ENCODE results near the gene CREBL2. TPM values are rescaled to one million over a fixed set of nuclear protein-coding genes. Genes with fewer than 3 reads are reported as not detected.

CREBL2 gene
- total and polyA plus RNA-seq, 2 of the 13 experiments (the other 11 are each of a cell fraction or from before 2014, with no cell fraction given) = 6.9 to 8.4 TPM

DNA sequence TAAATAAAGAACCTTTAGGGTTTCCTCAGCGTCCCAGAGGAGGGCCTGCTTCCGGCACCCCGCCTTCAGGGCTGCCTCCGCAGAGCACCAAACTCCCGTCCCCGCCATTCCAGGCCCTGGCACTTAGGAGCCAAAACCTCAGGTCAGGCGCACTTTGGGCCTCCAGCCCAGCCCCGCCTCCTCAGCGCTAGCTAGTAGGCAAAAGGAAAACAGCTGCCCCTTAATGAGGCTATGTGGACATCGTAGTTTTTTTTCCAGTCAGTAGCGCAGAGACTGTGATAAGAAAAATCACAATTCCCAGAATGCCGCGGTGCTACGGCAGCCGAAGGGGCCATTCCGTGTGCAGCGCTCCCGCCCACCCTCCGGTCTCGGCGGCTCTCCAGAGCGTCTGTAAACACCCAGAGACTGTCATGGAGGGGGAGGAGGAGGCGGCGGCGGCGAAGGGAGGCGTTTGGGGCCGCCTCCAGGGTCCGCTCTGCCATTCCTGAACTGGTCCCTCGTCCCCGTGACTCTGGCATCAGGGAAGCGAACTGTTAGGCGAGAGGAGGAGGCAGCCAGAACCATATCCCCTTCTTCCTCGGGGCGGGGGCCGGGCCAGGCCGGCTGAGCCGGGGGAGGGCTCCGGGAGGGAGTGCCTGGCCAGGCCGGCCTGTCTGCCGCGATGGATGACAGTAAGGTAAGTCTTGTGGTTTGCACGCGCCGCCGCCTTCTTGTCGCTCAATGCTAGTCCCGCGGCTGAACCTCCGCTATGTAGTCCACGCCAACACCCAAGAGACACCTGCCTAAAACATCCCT is at the start of gene CREBL2 (continued):
- TF ChIP-seq TSC22D2 (CRISPR knock-in tag; IDR thresholded peaks at IDR 0.05; ENCODE audit: borderline replicate concordance) (peak; percentile 72; the same call in 1 of the 2 replicates), NR2F2 (IDR thresholded peaks at IDR 0.05; ENCODE audit: borderline replicate concordance, low read depth) (no peak), TOE1 (CRISPR knock-in tag; IDR thresholded peaks at IDR 0.05) (no peak), TMF1 (CRISPR knock-in tag; IDR thresholded peaks at IDR 0.05; ENCODE audit: low read depth) (no peak), SALL1 (CRISPR knock-in tag; IDR thresholded peaks at IDR 0.05) (peak; percentile 95), PAWR (CRISPR knock-in tag; IDR thresholded peaks at IDR 0.05; ENCODE audit: borderline replicate concordance) (no peak; the same call in 1 of the 2 replicates), CENPT (CRISPR knock-in tag; IDR thresholded peaks at IDR 0.05; ENCODE audit: low read depth) (no peak), MZF1 (CRISPR knock-in tag; IDR thresholded peaks at IDR 0.05; ENCODE audit: borderline replicate concordance) (no peak), EEA1 (CRISPR knock-in tag; IDR thresholded peaks at IDR 0.05; ENCODE audit: borderline replicate concordance) (peak; percentile 40; the same call in 1 of the 2 replicates), ZNF460 (CRISPR knock-in tag; IDR thresholded peaks at IDR 0.05; ENCODE audit: borderline replicate concordance) (peak; percentile 73; the same call in 1 of the 2 replicates), ZNF616 (CRISPR knock-in tag; IDR thresholded peaks at IDR 0.05; ENCODE audit: low read depth) (no peak), NAIF1 (CRISPR knock-in tag; IDR thresholded peaks at IDR 0.05; ENCODE audit: borderline replicate concordance) (peak; percentile 91), NFE2L2 (IDR thresholded peaks at IDR 0.05; ENCODE audit: low read length) (no peak), KMT2B (CRISPR knock-in tag; IDR thresholded peaks at IDR 0.05) (peak; percentile 99), ZNF337 (CRISPR knock-in tag; IDR thresholded peaks at IDR 0.05; ENCODE audit: borderline replicate concordance, low read depth) (no peak)
- TF ChIP-seq, protein P1, sequence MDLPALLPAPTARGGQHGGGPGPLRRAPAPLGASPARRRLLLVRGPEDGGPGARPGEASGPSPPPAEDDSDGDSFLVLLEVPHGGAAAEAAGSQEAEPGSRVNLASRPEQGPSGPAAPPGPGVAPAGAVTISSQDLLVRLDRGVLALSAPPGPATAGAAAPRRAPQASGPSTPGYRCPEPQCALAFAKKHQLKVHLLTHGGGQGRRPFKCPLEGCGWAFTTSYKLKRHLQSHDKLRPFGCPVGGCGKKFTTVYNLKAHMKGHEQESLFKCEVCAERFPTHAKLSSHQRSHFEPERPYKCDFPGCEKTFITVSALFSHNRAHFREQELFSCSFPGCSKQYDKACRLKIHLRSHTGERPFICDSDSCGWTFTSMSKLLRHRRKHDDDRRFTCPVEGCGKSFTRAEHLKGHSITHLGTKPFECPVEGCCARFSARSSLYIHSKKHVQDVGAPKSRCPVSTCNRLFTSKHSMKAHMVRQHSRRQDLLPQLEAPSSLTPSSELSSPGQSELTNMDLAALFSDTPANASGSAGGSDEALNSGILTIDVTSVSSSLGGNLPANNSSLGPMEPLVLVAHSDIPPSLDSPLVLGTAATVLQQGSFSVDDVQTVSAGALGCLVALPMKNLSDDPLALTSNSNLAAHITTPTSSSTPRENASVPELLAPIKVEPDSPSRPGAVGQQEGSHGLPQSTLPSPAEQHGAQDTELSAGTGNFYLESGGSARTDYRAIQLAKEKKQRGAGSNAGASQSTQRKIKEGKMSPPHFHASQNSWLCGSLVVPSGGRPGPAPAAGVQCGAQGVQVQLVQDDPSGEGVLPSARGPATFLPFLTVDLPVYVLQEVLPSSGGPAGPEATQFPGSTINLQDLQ (CRISPR knock-in tag; IDR thresholded peaks at IDR 0.05) = peak; percentile 93; the same call in 1 of the 2 replicates
- TF ChIP-seq, protein P2, sequence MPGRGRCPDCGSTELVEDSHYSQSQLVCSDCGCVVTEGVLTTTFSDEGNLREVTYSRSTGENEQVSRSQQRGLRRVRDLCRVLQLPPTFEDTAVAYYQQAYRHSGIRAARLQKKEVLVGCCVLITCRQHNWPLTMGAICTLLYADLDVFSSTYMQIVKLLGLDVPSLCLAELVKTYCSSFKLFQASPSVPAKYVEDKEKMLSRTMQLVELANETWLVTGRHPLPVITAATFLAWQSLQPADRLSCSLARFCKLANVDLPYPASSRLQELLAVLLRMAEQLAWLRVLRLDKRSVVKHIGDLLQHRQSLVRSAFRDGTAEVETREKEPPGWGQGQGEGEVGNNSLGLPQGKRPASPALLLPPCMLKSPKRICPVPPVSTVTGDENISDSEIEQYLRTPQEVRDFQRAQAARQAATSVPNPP (CRISPR knock-in tag; IDR thresholded peaks at IDR 0.05) = no peak
- TF ChIP-seq, protein P3, sequence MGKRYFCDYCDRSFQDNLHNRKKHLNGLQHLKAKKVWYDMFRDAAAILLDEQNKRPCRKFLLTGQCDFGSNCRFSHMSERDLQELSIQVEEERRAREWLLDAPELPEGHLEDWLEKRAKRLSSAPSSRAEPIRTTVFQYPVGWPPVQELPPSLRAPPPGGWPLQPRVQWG (CRISPR knock-in tag; IDR thresholded peaks at IDR 0.05; ENCODE audit: borderline replicate concordance, low read depth) = no peak
- TF ChIP-seq, protein P4, sequence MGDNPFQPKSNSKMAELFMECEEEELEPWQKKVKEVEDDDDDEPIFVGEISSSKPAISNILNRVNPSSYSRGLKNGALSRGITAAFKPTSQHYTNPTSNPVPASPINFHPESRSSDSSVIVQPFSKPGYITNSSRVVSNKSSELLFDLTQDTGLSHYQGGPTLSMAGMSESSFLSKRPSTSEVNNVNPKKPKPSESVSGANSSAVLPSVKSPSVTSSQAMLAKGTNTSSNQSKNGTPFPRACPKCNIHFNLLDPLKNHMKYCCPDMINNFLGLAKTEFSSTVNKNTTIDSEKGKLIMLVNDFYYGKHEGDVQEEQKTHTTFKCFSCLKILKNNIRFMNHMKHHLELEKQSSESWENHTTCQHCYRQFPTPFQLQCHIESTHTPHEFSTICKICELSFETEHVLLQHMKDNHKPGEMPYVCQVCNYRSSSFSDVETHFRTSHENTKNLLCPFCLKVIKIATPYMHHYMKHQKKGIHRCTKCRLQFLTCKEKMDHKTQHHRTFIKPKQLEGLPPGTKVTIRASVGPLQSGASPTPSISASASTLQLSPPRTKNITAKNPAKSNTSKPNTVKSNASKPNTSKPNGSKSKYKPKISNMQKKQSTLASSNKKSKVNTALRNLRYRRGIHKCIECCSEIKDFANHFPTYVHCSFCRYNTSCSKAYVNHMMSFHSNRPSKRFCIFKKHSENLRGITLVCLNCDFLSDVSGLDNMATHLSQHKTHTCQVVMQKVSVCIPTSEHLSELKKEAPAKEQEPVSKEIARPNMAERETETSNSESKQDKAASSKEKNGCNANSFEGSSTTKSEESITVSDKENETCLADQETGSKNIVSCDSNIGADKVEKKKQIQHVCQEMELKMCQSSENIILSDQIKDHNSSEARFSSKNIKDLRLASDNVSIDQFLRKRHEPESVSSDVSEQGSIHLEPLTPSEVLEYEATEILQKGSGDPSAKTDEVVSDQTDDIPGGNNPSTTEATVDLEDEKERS (CRISPR knock-in tag; IDR thresholded peaks at IDR 0.05) = no peak

Data from HepG2 (cell line).